ENCODE results near the gene DENND4A.

GRCh38 chr15:65795663-65796216 is 3.6 kb upstream of the DENND4A start:
- TF ChIP-seq, protein P1, sequence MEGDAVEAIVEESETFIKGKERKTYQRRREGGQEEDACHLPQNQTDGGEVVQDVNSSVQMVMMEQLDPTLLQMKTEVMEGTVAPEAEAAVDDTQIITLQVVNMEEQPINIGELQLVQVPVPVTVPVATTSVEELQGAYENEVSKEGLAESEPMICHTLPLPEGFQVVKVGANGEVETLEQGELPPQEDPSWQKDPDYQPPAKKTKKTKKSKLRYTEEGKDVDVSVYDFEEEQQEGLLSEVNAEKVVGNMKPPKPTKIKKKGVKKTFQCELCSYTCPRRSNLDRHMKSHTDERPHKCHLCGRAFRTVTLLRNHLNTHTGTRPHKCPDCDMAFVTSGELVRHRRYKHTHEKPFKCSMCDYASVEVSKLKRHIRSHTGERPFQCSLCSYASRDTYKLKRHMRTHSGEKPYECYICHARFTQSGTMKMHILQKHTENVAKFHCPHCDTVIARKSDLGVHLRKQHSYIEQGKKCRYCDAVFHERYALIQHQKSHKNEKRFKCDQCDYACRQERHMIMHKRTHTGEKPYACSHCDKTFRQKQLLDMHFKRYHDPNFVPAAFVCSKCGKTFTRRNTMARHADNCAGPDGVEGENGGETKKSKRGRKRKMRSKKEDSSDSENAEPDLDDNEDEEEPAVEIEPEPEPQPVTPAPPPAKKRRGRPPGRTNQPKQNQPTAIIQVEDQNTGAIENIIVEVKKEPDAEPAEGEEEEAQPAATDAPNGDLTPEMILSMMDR (IDR thresholded peaks at IDR 0.05), result no peak
- no peak for TF ChIP-seq POLR2A (IDR thresholded peaks at IDR 0.05)

All from lower leg skin (tissue), 3 donors.